GM18511 (cell line): Measurements from ENCODE around the gene PHKB.

ENCODE experiments used
- ATAC-seq: cut with Tn5 transposase; IDR thresholded peaks from one replicate; pipeline ENCODE4 v1.9.1; 2021; ENCODE audit warnings: mild to moderate bottlenecking, moderate library complexity; ENCODE audit not compliant: unreplicated experiment

PHKB gene

GRCh38 chr16:47562366-47562765, 101.2 kb downstream of the PHKB start:
- no peak for ATAC-seq

DNA sequence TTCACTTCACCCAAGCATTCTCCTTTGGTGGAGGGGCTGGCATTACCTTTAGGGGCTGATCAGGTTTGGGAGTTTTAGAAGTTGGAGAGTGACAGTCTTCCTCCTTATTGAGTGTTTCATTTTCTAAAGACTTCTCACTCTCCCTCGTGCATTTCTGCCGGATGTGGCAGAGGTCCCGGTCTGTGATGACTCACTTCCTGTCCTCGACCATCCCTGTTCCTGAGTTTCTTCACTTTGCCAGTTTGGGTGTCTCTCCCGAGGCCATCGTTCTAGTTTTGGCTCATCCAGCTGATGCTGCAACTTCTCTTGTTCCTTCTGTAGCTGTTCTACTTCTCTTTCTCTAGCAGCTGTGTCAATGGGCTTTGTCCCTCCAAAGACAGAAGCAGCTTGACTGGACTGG, 104.3 kb downstream of the PHKB start:
- no peak for ATAC-seq

- ATAC-seq = no peak
Observed at GRCh38 chr16:47567321-47567720, 106.2 kb downstream of the PHKB start.

- ATAC-seq = no peak
Observed at GRCh38 chr16:47568351-47568750, 107.2 kb downstream of the PHKB start.

GRCh38 chr16:47571049-47571448, 109.9 kb downstream of the PHKB start:
- no peak for ATAC-seq

DNA sequence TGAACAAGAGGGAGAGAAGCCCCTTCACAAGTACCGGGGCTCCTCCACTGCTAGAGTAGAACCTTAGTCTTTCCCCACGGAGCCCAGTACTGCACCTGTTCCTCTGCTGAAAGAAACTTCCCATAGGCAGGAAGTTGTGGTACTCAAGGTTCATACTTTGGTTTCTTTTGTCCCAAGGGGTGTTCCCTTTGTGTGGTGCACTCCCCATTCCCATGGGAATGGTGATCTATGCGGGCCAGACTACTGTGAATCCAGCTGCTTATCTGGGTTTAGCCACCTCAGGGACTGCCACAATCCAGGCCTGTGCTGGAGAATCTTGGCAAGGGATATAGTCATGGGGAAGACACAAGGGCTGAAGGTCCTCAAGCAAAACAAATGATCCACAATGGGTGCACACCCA, 110.6 kb downstream of the PHKB start:
- no peak for ATAC-seq

- ATAC-seq = peak; percentile 64
Observed at GRCh38 chr16:47574091-47575054, 113.2 kb downstream of the PHKB start.

- no peak for ATAC-seq
Observed at GRCh38 chr16:47577029-47577428, 115.9 kb downstream of the PHKB start.

DNA sequence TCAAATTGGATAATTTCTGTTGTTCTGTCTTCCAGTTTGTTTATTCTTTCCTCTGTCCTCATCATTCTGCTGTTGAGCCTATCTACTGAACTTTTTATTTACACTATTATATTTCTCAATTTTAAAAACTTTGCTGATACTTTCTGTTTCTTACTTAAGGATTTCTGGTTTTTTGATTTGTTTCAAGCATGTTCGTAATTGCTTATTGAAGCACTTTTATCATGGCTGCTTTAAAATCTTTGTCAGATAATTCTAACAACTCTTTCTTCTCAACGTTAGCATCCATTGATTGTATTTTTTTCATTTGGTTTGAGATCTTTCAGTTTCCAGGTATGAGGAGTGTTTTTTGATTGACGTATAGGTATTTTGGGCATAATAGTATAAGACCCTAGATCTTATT, 116.9 kb downstream of the PHKB start:
- no peak for ATAC-seq

DNA sequence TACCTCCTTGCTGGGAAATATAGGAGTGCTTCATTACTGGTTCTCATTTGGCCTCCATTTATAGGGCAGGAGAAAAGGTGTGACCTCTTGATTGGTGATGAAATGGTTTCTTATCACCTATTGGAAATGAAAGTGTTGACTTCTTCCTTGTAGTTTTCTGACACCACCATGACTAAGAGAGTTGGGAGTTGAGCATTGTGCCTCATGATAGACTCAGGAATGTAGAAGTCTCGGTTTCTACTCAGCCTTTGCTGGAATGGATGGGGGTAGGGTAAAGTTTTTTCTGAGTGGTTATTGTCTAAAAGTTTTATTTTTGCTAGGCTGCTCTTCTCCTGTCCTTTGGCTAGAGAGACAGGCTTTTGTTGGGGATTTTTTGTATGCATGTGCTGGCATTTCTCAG, 117.4 kb downstream of the PHKB start:
- no peak for ATAC-seq

DNA sequence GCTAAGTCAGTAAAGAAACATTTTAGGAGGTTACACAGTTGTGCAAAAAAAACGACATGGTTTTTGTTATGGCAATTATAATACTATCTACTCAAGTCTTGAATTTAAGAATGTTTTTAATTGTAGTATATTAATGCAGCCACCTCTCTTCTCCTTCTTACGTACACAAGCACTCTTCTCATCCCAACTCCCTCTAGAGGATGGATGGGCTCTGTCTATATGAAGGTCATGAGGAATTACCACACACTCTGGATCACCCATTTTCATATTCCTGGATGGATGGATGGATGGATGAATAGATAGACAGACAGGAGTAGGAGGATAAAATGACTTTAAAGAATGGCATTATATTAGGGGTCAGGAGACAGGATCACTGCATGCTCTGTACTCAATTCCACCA, 120.0 kb downstream of the PHKB start:
- no peak for ATAC-seq

- ATAC-seq = no peak
Observed at GRCh38 chr16:47584464-47585225, 123.5 kb downstream of the PHKB start.

- no peak for ATAC-seq
Observed at GRCh38 chr16:47586121-47586520, 125.0 kb downstream of the PHKB start.

DNA sequence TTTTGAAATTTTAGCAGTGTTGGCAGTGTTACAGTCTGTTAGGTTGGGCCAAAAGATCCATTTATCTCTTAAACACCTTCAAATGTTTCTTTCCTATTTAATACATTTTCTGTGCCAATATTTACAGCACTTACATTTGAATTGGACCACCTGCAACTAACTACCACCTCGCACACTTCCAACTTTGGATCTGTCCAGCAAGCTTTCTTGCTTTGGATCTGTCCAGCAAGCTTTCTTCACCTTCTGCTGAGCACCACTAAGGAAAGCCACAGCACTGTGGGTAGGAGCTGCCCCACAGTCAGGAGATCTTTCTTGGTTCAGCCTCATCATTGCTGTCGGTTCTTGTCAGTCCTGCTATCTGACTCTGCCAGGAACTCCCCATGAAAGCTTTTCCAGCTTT, 129.3 kb downstream of the PHKB start:
- ATAC-seq = no peak

DNA sequence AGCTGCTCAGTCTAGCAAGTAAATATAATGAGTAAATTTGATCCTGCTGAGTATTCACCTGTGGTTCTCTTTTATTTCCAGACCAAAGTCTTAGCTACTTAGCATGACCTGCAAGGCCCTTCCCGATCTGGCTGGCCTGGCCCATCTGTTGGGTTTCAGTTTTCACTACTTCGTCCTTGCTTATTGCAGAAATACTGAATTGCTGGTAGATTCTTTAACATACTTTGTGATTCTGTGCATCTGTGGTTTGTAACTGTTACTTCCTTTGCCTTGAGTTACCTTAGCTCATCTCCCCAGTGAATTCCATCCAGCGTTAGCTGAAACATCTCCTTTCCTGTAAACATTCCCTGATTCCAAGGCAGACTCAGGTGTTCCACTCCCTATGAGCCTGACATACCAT, 131.1 kb downstream of the PHKB start:
- no peak for ATAC-seq

GRCh38 chr16:47599512-47599911, 138.4 kb downstream of the PHKB start:
- ATAC-seq = peak; percentile 86

DNA sequence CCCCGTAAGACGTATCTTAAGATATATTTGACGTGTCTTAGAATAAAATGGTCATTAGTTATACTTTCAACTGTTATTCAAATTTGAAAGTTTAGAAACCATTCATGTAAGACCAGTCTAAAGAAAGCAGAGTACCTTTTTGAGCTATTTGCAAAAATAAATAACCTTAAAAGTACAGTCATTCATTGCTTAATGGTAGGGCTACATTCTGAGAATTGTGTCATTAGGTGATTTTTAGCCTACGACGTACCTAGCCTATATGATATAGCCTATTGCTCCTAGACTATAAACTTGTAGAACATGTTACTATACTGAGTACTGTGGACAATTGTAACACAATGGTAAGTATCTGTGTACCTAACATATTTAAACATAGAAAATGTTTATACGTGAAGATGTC, 139.2 kb downstream of the PHKB start:
- ATAC-seq = no peak

GRCh38 chr16:47604306-47604705, 143.2 kb downstream of the PHKB start:
- ATAC-seq = no peak

DNA sequence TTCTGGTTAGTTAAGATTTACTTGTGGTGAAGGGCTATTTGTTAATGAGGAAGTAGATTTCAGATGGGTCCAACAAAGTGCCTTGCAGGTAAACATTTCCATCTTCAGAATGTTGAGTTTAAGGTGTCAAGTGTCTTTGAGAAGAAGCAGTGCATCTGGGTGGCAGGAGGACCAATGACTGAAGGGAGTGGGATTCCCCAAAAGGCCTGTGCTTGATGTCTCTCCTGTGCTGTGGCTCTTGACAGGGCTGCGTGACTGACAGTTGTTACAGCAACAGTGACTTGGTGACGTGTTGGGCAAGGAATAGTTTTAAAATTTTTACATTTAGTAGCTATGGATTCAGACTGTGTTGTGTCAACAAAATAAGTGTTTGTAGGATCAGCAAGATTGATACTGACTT, 149.9 kb downstream of the PHKB start:
- ATAC-seq = no peak

DNA sequence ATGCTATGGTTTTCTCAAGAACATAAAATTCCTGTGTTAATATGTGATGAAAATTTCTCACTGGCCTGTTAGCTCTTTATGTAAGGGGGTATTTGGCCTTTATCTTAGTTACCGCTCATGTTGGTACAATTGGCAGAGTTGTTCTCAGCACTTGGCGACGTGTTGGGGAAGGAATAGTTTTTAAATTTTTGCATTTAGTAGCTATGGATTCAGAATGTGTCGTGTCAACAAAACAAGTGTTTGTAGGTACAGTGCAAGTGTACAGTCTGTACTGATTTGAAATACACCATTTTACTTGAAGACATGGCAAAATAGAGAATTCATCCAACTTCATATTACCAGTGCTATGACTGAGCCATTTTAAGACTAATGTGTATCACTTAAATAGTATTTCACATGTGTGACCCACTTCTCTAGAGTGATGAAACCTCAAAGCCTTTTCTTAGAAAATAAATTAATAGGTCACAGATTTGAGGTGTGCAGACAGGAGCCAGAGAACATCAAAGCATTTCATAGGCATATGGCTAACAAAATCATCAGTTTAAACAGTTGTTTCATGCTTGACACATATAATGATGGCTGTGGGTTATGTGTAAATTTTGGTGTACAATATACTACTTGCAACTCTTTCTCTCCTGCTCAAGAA, 150.8 kb downstream of the PHKB start:
- ATAC-seq = no peak

GRCh38 chr16:47612711-47613110, 151.6 kb downstream of the PHKB start:
- no peak for ATAC-seq

GRCh38 chr16:47613251-47613650, 152.1 kb downstream of the PHKB start:
- ATAC-seq = no peak
